ENCODE data around the gene UNC5C.

DNA sequence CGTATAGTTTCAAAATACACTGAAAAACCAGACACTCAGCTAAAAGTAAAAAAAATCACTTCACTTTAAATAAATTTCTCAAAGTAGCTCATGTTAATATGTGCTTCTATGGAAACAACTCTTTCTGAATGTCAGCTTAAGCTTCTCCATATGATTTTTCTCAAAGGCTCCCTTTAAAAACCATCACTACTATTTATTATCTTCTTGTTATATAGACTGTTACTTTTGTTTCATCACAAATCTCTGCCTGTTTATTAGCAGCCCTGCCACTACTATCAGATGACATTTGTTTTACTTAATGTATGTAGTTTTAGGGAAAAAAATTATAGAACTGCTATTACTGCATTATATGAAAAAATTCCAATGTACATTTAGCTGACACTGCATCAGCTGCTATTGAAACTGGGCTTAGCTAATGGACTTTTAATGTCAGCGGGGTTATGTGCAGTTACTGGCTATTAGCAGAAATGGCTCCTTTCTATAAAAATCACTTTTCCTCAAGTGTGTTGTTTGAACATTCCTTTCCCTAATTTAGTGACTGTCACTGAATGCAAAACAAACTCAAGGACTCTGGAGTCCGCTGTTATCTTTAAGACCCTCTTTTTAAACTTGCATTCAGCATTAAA lies 10.8 kb downstream of the UNC5C start:
- TF ChIP-seq, protein P1, sequence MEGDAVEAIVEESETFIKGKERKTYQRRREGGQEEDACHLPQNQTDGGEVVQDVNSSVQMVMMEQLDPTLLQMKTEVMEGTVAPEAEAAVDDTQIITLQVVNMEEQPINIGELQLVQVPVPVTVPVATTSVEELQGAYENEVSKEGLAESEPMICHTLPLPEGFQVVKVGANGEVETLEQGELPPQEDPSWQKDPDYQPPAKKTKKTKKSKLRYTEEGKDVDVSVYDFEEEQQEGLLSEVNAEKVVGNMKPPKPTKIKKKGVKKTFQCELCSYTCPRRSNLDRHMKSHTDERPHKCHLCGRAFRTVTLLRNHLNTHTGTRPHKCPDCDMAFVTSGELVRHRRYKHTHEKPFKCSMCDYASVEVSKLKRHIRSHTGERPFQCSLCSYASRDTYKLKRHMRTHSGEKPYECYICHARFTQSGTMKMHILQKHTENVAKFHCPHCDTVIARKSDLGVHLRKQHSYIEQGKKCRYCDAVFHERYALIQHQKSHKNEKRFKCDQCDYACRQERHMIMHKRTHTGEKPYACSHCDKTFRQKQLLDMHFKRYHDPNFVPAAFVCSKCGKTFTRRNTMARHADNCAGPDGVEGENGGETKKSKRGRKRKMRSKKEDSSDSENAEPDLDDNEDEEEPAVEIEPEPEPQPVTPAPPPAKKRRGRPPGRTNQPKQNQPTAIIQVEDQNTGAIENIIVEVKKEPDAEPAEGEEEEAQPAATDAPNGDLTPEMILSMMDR (IDR thresholded peaks at IDR 0.05; ENCODE audit: low read depth, low read length, missing input control): no peak
- TF ChIP-seq RAD21 (IDR thresholded peaks at IDR 0.05) (no peak), NR2F2 (IDR thresholded peaks at IDR 0.05) (no peak), RXRA (IDR thresholded peaks at IDR 0.05) (no peak)
- TF ChIP-seq, protein P2, sequence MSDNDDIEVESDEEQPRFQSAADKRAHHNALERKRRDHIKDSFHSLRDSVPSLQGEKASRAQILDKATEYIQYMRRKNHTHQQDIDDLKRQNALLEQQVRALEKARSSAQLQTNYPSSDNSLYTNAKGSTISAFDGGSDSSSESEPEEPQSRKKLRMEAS (IDR thresholded peaks at IDR 0.05): no peak
